C4-2B (cell line): Measurements from ENCODE around the gene EIF4E2.
"Not testable (repeated sequence)": the region's sequence is repeated elsewhere in the genome, so short reads cannot be mapped to it uniquely, and the experiment has no call there.

Experiments
- H3K27ac ChIP-seq: fragments of 450-650 bp; 2 replicates; pipeline ENCODE4 v1.5.1; 2017
- ZFX ChIP-seq: fragments of 450-650 bp; IDR thresholded peaks from 2 replicates; pipeline ENCODE4 v1.6.1; 2017
- TF ChIP-seq, protein P1 (sequence below): fragments of 450-650 bp; conservative IDR thresholded peaks from 2 replicates; pipeline ENCODE4 v1.5.1; 2017; ENCODE audit warnings: mild to moderate bottlenecking

EIF4E2 gene

DNA sequence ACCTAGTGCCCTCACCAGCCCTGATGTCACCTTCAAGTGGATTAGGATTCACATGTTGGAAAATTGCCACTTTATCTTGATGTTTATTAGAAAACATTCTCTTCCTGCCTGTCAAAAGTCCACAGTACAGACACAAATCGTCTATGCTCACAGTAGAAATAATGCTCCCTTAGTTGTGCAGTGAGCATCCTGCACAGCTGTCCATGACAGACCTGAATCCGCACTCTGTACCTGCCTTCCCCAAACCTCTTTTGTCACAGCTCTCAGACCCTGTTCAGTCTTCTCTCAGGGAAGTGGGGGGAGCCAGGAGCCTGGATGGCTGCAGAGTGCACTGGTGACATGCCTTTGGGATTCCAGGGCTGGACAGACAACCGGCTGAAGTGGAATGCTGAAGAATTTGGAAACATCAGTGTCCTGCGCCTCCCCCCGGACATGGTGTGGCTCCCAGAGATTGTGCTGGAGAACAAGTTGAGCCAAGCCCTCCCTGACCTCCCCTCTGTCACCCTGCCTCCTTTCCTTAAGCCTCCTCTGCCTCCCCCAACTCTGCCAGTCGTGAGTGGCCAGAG, 22.5 kb upstream of the EIF4E2 start:
- H3K27ac ChIP-seq: no peak overlapping the region
- TF ChIP-seq ZFX: no peak
- TF ChIP-seq, protein P1, sequence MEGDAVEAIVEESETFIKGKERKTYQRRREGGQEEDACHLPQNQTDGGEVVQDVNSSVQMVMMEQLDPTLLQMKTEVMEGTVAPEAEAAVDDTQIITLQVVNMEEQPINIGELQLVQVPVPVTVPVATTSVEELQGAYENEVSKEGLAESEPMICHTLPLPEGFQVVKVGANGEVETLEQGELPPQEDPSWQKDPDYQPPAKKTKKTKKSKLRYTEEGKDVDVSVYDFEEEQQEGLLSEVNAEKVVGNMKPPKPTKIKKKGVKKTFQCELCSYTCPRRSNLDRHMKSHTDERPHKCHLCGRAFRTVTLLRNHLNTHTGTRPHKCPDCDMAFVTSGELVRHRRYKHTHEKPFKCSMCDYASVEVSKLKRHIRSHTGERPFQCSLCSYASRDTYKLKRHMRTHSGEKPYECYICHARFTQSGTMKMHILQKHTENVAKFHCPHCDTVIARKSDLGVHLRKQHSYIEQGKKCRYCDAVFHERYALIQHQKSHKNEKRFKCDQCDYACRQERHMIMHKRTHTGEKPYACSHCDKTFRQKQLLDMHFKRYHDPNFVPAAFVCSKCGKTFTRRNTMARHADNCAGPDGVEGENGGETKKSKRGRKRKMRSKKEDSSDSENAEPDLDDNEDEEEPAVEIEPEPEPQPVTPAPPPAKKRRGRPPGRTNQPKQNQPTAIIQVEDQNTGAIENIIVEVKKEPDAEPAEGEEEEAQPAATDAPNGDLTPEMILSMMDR: no peak

DNA sequence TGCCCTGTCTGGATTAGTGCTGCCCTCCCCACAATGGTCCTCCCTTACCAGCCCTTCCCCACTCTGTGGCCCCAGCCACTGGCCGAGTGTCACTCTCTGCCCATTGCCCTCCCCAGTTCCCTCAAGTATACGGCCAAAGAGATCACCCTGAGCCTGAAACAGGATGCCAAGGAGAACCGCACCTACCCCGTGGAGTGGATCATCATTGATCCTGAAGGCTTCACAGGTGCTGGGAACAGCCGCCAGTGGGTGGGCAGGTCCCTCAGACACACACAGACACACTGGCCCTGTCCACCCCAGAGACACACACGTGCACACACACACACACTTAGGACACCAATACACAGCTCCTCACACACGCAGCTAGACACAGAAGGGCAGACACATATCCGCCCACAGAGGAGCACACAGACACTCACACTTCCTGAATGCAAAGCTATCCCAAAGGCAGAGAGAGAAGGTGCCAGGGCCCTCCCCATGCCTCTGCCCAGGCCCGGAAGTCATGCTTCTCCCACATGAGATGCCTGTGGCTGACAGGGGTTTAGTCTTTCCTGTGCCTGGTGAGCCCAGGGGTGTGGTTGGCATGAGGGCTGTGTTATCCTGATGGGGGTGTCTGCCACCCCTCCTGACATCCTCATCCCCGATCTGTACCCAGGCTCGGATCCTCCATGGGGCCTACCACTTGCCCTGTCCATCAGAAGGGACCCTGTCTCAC, 21.6 kb upstream of the EIF4E2 start:
- TF ChIP-seq ZFX: no peak
- TF ChIP-seq, protein P1: no peak
- H3K27ac ChIP-seq: no peak overlapping the region

DNA sequence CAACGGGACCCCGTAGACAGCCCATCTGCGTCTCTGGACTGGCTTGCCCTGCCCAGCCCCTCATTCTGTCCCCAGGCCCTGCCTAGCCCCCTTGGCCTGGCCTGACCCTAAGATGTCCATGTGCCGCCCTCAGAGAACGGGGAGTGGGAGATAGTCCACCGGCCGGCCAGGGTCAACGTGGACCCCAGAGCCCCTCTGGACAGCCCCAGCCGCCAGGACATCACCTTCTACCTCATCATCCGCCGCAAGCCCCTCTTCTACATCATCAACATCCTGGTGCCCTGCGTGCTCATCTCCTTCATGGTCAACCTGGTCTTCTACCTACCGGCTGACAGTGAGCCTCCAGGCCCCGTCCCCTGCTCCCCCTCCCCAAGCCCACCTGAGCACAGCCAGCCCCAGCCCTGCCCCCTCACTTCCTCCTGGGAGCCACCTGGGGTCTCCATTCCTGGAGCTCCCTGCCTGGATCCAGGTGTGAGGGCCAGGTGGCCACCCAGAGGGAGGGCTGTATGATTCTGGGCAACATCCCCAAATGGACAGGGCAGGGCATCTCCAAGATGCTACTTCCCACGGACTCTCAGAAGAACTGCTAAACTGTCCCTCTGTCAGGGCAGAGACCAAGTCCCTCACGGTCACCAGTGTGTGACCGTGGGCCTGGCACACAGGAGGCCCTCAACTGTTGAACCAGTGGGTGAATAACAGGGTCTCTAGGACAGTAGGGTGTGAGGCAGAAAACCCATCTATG, 20.5 kb upstream of the EIF4E2 start:
- TF ChIP-seq, protein P1: no peak
- no peak for TF ChIP-seq ZFX
- H3K27ac ChIP-seq: no peak overlapping the region

DNA sequence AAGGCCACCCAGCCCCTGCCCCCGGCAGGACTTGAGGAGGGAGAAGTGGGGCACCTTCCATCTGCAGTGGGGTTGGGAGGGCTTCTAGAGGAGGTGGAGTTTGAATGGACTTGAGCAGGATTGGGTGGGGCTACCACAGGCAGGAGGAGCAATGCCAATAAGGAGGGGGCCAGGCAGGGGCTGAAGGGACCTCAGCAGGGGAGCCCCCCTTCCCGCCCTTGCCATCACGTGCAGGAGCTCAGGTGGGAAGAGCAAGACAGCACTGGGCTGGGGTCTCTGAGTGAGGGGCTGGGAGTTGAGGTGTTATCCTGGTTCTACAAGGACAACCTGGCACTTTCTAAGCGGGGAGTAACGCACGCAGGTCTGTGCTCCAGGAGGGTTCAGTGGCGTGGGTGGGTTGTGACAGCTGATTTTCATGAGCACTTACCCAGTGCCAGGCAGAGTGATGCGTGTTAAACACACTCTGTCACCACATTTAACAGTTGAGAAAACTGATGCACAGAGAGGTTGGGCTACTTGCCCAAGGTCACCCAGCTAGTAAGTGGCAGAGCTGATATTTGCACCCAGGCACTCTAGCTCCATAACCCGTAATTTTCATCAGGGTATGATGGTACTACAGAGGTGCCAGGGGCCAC, 19.7 kb upstream of the EIF4E2 start:
- TF ChIP-seq, protein P1: no peak
- TF ChIP-seq ZFX: no peak
- H3K27ac ChIP-seq: no peak overlapping the region

DNA sequence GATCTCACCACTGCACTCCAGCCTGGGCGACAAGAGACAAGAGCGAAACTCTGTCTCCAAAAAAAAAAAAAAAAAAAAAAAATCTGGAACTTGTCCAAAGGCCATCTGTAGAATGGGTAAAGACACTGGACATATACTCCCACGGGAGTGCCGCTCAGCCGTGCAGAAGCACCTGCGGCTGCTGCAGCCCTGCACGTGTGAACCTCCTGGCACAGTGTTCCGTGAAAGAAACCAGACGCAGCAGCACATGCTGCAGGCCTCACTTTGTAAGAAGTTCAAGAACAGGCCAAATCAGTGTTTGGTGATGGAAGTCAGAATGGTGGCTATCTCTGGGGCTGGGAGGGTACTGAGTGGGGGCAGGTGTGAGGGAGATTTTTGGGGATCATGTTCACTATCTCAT, 18.1 kb upstream of the EIF4E2 start:
- TF ChIP-seq, protein P1: no peak
- no peak for TF ChIP-seq ZFX
- no peak overlapping the region for H3K27ac ChIP-seq

DNA sequence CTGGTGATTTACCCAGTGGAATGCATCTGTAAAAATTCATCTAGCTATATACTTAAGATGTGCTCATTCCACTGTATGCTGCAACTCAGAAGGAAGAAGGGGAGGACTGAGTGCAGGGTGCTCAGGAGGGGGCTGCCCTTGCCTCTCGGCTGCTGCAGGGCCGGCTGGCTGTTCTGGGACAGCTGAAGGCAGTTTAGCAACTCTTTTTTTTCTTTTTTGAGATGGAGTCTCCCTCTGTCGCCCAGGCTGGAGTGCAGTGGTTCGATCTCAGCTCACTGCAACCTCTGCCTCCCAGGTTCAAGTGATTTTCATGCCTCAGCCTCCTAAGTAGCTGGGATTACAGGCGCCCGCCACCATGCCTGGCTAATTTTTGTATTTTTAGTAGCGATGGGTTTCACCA, 17.7 kb upstream of the EIF4E2 start:
- not testable (repeated sequence) for H3K27ac ChIP-seq

DNA sequence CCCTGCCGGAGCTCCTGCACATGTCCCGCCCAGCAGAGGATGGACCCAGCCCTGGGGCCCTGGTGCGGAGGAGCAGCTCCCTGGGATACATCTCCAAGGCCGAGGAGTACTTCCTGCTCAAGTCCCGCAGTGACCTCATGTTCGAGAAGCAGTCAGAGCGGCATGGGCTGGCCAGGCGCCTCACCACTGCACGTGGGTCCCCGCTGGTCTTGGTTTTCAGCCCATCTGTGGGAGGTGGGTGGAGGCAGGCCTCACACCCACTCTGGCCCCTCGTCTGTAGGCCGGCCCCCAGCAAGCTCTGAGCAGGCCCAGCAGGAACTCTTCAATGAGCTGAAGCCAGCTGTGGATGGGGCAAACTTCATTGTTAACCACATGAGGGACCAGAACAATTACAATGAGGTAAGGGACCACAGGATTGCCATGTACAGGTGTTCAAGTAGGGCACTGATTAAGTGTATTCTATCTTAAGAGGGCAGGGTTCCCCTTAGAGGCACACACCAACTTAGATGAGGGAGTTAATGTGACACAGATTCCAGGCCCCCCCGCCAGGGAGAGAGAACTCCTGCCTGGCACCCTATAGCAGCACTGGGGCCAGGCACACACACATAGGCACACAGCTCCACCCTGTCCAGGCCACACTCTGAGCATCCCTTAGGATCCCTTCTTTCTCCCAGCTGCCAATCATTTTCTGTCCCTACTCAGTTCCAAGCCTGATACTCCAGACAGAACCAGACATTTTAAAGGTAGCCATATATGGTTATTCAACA, 16.4 kb upstream of the EIF4E2 start:
- TF ChIP-seq, protein P1: no peak
- TF ChIP-seq ZFX: no peak
- H3K27ac ChIP-seq: no peak overlapping the region
